GM18951 (cell line): ENCODE data around the gene LBR.

Source experiments
- POLR2A ChIP-seq: IDR thresholded peaks from 4 replicates; pipeline ENCODE4 v1.6.1; 2011; ENCODE audit warnings: mild to moderate bottlenecking; ENCODE audit not compliant: insufficient read length, insufficient read depth; ENCODE audit errors: extremely low read depth
- in situ Hi-C: fragments of 300-500 bp; cut with MboI; formaldehyde crosslinking; loops from one replicate; pipeline ENCODE4 v1.12.0; 2022; ENCODE audit warnings: low sequenced_read_pairs, mixed read lengths, inconsistent platforms; ENCODE audit not compliant: unreplicated experiment

LBR gene

GRCh38 chr1:225446981-225447615 is 19.3 kb upstream of the LBR start:
- TF ChIP-seq POLR2A: no peak
- in situ Hi-C loops: no loop called here

DNA sequence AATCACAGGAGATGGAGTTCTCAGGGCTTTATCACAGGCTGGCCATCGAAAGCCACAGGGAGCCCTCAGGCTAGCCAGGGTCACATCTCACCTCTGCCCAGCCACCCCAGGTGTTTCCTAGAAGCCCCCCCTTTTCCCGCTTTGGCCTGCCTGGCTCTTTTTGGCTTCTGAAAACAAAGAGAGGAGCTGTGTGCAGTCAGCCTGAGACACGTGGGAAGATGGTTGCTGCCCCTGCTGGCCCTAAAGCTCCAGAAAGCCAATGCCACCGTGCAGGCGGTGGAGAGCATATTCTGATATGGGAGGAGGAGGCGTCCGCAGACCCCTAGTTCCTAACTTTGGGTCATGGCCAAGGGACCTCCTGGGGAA is 18.7 kb upstream of the LBR start:
- no peak for TF ChIP-seq POLR2A
- in situ Hi-C loops: no loop called here

DNA sequence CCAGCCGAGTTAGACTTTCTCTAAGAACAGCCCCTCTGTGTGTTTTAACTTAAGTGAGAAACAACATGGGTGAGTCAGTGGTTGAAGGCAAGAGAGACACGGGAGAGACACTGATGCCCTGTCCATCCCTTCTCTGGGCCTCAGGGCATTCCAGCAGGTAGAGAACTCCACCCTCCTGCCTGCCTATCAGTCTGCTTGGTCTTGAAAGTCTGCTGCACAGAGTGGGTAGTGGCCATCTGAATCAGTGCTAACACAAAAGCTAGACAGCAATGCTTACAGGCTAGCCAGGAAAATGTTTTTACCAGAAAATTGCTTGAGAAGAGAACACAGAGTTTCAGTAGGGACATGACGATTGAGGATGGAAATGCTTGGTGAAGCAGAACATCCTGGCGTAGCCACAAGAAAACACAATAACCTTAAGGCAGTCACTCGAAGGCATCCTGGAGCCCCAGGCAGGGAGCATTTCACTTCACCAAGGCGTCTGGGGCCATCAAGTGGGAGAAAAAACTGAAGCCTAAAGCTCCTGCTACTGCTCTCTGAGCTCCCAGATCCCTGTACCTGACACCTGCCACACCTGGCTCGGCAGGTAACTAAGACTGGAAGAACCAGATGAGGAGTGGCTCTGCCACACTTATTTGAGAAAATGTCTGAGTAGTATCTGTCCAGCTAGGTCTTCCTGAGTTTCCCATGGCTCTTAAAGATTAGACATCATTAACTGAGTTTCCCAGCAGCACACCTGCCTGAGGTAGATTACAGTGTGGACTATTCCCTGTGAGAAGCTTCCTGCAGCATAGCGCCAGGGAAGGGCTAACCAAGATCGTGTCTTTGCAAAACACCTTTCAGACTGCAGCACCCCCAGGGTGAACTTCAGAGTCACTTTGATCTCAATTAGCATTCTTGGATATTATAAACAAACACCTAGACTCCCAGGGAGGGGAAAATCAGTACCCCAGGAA is 18.1 kb upstream of the LBR start:
- no peak for TF ChIP-seq POLR2A
- in situ Hi-C loops: no loop called here

GRCh38 chr1:225442123-225442505 is 14.3 kb upstream of the LBR start:
- in situ Hi-C loops: no loop called here
- TF ChIP-seq POLR2A: no peak

- in situ Hi-C loops: no loop called here
- TF ChIP-seq POLR2A: peak; percentile 20
Measured at GRCh38 chr1:225441314-225442122, 13.7 kb upstream of the LBR start.

DNA sequence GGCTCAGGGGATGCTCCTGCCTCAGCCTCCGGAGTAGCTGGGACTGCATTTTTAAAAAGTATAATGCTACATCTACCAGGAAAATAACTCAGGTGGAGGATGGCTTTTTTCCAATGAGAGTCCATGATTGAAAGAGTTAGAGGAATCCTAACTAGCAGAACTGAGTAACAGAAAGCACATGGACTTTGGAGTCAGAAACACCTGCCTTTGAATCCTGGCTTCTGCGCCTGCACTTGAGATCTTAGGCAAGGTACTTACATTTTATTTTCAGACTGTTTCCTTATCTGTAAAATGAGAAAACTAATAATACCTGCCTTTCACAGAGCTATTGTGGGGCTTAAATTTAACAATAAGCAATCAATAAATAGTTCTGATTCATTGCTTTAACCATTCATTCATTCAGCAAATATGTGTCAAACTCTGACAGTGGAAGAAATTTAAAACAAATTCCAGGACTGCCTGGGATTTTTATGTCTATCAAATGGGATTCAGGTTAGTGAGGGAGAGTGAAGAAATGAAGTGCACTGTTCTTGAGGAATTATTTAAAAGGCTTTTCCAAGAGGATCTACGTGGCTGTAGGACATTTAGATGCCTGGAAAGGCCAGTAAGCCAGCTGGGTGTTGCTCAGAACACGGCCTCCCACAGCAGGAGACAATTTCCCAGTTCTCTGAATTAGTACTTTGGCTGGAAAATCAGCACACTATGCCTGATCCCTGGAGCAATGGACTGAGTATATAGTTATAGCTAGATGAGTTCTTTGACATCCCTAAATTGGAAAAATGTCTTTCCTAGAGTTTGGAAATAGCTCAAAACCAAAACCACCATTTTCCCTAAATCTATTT is 12.8 kb upstream of the LBR start:
- in situ Hi-C loops: no loop called here
- TF ChIP-seq POLR2A: no peak

- no peak for TF ChIP-seq POLR2A
- in situ Hi-C loops: no loop called here
Measured at GRCh38 chr1:225437710-225438437, 10.0 kb upstream of the LBR start.

DNA sequence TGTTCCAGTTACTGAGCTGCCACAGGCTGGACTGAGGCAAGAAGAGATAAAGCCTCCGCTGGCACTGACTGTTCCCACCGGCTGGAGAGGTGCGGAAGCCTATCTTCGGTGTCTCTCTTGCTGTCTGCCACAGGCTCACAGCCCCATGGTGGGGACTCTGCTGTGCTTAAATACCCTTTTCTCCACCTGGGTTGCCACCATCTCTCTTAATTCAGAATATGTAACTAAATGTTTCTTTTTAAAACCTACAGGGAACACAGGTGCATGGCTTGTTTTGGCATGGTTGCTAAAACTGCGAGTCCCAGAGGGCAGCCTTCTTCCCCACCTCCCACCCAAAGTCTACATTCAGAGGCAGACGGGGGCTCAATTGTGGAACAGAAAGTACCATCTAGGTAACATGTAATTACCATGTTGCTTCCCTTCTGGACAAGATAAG is 8.1 kb upstream of the LBR start:
- in situ Hi-C loops: no loop called here
- peak; percentile 76 for TF ChIP-seq POLR2A

DNA sequence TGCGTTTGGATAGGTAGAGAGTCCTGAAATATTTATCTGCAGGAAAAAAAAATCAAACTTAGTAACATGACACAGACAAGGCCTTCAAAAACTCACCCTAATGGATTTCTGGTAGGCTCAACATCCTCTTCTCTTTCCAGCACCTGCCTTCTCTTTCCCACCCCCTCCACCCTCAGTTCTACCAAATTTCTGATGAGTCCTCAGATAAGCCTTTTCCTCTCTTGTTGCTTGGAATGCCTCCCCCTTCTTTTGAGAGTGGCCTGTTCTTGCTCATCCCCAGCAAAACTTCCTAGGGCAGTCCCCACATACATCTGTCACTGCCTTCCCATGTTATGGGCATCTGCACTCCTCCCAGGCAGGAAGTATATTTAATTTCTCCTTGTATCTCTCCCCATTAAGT is 7.6 kb upstream of the LBR start:
- in situ Hi-C loops: no loop called here
- no peak for TF ChIP-seq POLR2A

- in situ Hi-C loops: no loop called here
- TF ChIP-seq POLR2A: no peak
Measured at GRCh38 chr1:225435076-225435475, 7.2 kb upstream of the LBR start.

- in situ Hi-C loops: no loop called here
- TF ChIP-seq POLR2A: no peak
Measured at GRCh38 chr1:225434046-225434445, 6.2 kb upstream of the LBR start.
